Keratinocyte (primary cell): ENCODE results near the gene MTRF1. TPM values are rescaled to one million over a fixed set of nuclear protein-coding genes. Genes with fewer than 3 reads are reported as not detected.

Experiments used
- DNase-seq: peaks from one replicate; pipeline ENCODE4 v3.0.0-alpha.2; 2011; ENCODE audit warnings: low read depth, missing footprints, low spot score
- FAIRE-seq: peaks from 2 replicates; lab custom pipeline; 2011; peaks lifted over from hg19 to GRCh38; lab: Jason Lieb, UNC
- H2AFZ ChIP-seq: 2 replicates; pipeline ENCODE4 v1.6.0; 2012; ENCODE audit warnings: low read length, control low read depth, inconsistent platforms; ENCODE audit not compliant: control insufficient read depth
- H3K27ac ChIP-seq: 2 replicates; pipeline ENCODE4 v1.5.1; 2011; ENCODE audit warnings: low read length; ENCODE audit not compliant: control insufficient read depth, insufficient read depth
- H3K27me3 ChIP-seq: 3 replicates; pipeline ENCODE4 v1.6.0; 2011; ENCODE audit warnings: low read length; ENCODE audit not compliant: control insufficient read depth, insufficient read depth; ENCODE audit errors: extremely low read depth
- H3K36me3 ChIP-seq, 2 experiments: 2 replicates in 1 of 2; 3 replicates in 1 of 2; pipeline ENCODE4 v1.5.1; 2011; ENCODE audit warnings: low read length in 2 of 2, mild to moderate bottlenecking in 1 of 2; ENCODE audit not compliant: control insufficient read depth in 2 of 2, insufficient read depth in 2 of 2; ENCODE audit errors: extremely low read depth in 1 of 2
- H3K4me1 ChIP-seq: 3 replicates; pipeline ENCODE4 v1.5.1; 2011; ENCODE audit warnings: low read length; ENCODE audit not compliant: control insufficient read depth, insufficient read depth; ENCODE audit errors: extremely low read depth
- H3K4me2 ChIP-seq: 3 replicates; pipeline ENCODE4 v1.6.0; 2011; ENCODE audit warnings: low read depth, low read length; ENCODE audit not compliant: control insufficient read depth, insufficient read depth; ENCODE audit errors: extremely low read depth
- H3K4me3 ChIP-seq, 3 experiments: fragments of 200-600 bp in 1 of 3; sonication (generic) in 1 of 3; 2 replicates in 2 of 3; 3 replicates in 1 of 3; pipeline ENCODE4 v1.5.1; 2011 to 2016; ENCODE audit warnings: low read length in 3 of 3, mild to moderate bottlenecking in 3 of 3, control low read depth in 2 of 3, inconsistent platforms in 1 of 3, low read depth in 1 of 3, mixed read lengths in 1 of 3, mixed run types in 1 of 3, moderate library complexity in 1 of 3; ENCODE audit not compliant: control insufficient read depth in 2 of 3, insufficient read depth in 2 of 3; ENCODE audit errors: extremely low read depth in 1 of 3
- H3K79me2 ChIP-seq: 2 replicates; pipeline ENCODE4 v1.6.0; 2012; ENCODE audit warnings: low read length; ENCODE audit not compliant: control insufficient read depth, insufficient read depth
- H3K9ac ChIP-seq: 3 replicates; pipeline ENCODE4 v1.6.0; 2011; ENCODE audit warnings: low read length; ENCODE audit not compliant: control insufficient read depth, insufficient read depth; ENCODE audit errors: extremely low read depth
- H3K9me1 ChIP-seq: 3 replicates; pipeline ENCODE4 v1.6.0; 2011; ENCODE audit warnings: low read length; ENCODE audit not compliant: control insufficient read depth, insufficient read depth; ENCODE audit errors: extremely low read depth
- H3K9me3 ChIP-seq: 2 replicates; pipeline ENCODE4 v1.5.1; 2012; ENCODE audit warnings: low read depth, low read length; ENCODE audit not compliant: control insufficient read depth
- H4K20me1 ChIP-seq: 3 replicates; pipeline ENCODE4 v1.6.0; 2011; ENCODE audit warnings: low read length; ENCODE audit not compliant: control insufficient read depth, insufficient read depth; ENCODE audit errors: extremely low read depth
- CTCF ChIP-seq, 3 experiments: IDR thresholded peaks in 1 of 3; conservative IDR thresholded peaks in 1 of 3; optimal IDR thresholded peaks in 1 of 3; 2 replicates in 2 of 3; 3 replicates in 1 of 3; pipeline versions ENCODE3 to v1.5.1; 2011; ENCODE audit warnings: low read length in 3 of 3, mild to moderate bottlenecking in 3 of 3, moderate library complexity in 2 of 3, control low read depth in 1 of 3, inconsistent platforms in 1 of 3; ENCODE audit not compliant: insufficient read depth in 2 of 3; ENCODE audit errors: extremely low read depth in 1 of 3
- EZH2 ChIP-seq: IDR thresholded peaks from one replicate; pipeline ENCODE4 v1.6.1; 2012; ENCODE audit warnings: inconsistent platforms, mild to moderate bottlenecking, low read length, moderate library complexity
- dilution Hi-C: fragments of 300-500 bp; cut with MboI; formaldehyde crosslinking; loops from one replicate; pipeline ENCODE4 v1.7.0; 2020; ENCODE audit warnings: low sequenced_read_pairs; ENCODE audit not compliant: extremely low pct_ligation_motif_present
- polyA plus RNA-seq, 5 experiments: library from polyadenylated mRNA; depleted of rRNA in 3 of 5; stranded (reverse) in 3 of 5; stranded (forward) in 1 of 5; unstranded in 1 of 5; fragments of >200 nt; gene quantifications; 1 replicate in 1 of 5; 2 replicates in 3 of 5; 3 replicates in 1 of 5; pipeline versions ENCODE4 v1.2.1 to v1.2.3, GENCODE V29; 2011 to 2012; ENCODE audit warnings: missing spikeins in 2 of 5, low read depth in 1 of 5, low replicate concordance in 1 of 5

Gene MTRF1
- polyA plus RNA-seq, 1 donor (not counting 4 experiments of a cell fraction or from before 2014, with no cell fraction given): 16.9 TPM

- dilution Hi-C loops: no loop called here
- Histone ChIP-seq H3K4me2 (no peak overlapping the region), H4K20me1 (no peaks in the 10 kb centered on the region), H3K9me1 (no peaks in the 10 kb centered on the region), H3K9ac (no peak overlapping the region), H3K27me3 (no peaks in the 10 kb centered on the region), H3K4me3 (no peak overlapping the region), H3K9me3 (no peaks in the 10 kb centered on the region), H3K36me3 (no peaks in the 10 kb centered on the region), H3K27ac (no peak overlapping the region), H2AFZ (no peak overlapping the region), H3K79me2 (no peaks in the 10 kb centered on the region), H3K4me1 (no peaks in the 10 kb centered on the region)
- TF ChIP-seq CTCF (optimal IDR thresholded peaks at IDR 0.05 in 1 of 3, IDR thresholded peaks at IDR 0.05 in 1 of 3, conservative IDR thresholded peaks at IDR 0.05 in 1 of 3; ENCODE audit: extremely low read depth in 1 of 3, insufficient read depth in 2 of 3, low read length in 3 of 3): no peak
- no peak for DNase-seq
- FAIRE-seq: no peak
Observed at GRCh38 chr13:41274881-41275280, 11.5 kb upstream of the MTRF1 start.

GRCh38 chr13:41273831-41274441 lies 10.6 kb upstream of the MTRF1 start:
- no peak for FAIRE-seq
- Histone ChIP-seq H2AFZ (no peak overlapping the region), H3K27me3 (no peaks in the 10 kb centered on the region), H3K9me1 (no peaks in the 10 kb centered on the region), H3K27ac (no peak overlapping the region), H3K4me2 (no peak overlapping the region), H3K9ac (no peak overlapping the region), H3K9me3 (no peaks in the 10 kb centered on the region), H3K4me3 (no peak overlapping the region), H3K4me1 (no peaks in the 10 kb centered on the region), H3K79me2 (no peaks in the 10 kb centered on the region), H3K36me3 (no peaks in the 10 kb centered on the region), H4K20me1 (no peaks in the 10 kb centered on the region)
- DNase-seq: no peak
- TF ChIP-seq CTCF (optimal IDR thresholded peaks at IDR 0.05 in 1 of 3, IDR thresholded peaks at IDR 0.05 in 1 of 3, conservative IDR thresholded peaks at IDR 0.05 in 1 of 3; ENCODE audit: extremely low read depth in 1 of 3, insufficient read depth in 2 of 3, low read length in 3 of 3) (no peak), EZH2 (no peak)
- dilution Hi-C loops: no loop called here
